MM.1S (cell line): Measurements from ENCODE around the gene MORC4.

Experiments
- DNase-seq: peaks from one replicate; pipeline ENCODE4 v3.0.0-alpha.2; 2015
- H2AFZ ChIP-seq: fragments of 300-600 bp; sonication (generic); 2 replicates; pipeline ENCODE4 v1.6.0; 2016; ENCODE audit warnings: antibody characterized with exemption, low read length
- H3F3A ChIP-seq: fragments of 300-600 bp; sonication (generic); 2 replicates; pipeline ENCODE4 v1.6.1; 2016; ENCODE audit warnings: mild to moderate bottlenecking, antibody characterized with exemption, low read length, moderate library complexity, mixed read lengths; ENCODE audit not compliant: insufficient read depth
- H3K27ac ChIP-seq: fragments of 300-600 bp; sonication (generic); 2 replicates; pipeline ENCODE4 v1.5.1; 2016; ENCODE audit warnings: mild to moderate bottlenecking, low read length
- H3K27me3 ChIP-seq: fragments of 300-600 bp; sonication (generic); replicated peaks from 2 replicates; pipeline ENCODE4 v1.6.0; 2016; ENCODE audit warnings: low read length; ENCODE audit not compliant: insufficient read depth
- H3K36me3 ChIP-seq: fragments of 300-600 bp; sonication (generic); replicated peaks from 2 replicates; pipeline ENCODE4 v1.6.1; 2016; ENCODE audit warnings: mild to moderate bottlenecking, low read length, mixed read lengths; ENCODE audit not compliant: insufficient read depth
- H3K4me1 ChIP-seq: fragments of 300-600 bp; sonication (generic); 2 replicates; pipeline ENCODE4 v1.6.1; 2016; ENCODE audit warnings: low read length, mixed read lengths
- H3K4me2 ChIP-seq: fragments of 300-600 bp; sonication (generic); 2 replicates; pipeline ENCODE4 v1.6.0; 2016; ENCODE audit warnings: low read depth, low read length
- H3K4me3 ChIP-seq: fragments of 300-600 bp; sonication (generic); 2 replicates; pipeline ENCODE4 v1.5.1; 2016; ENCODE audit warnings: low read length, mixed read lengths
- H3K79me2 ChIP-seq: fragments of 300-600 bp; sonication (generic); 2 replicates; pipeline ENCODE4 v1.6.1; 2016; ENCODE audit warnings: mixed run types, low read length, mixed read lengths
- H3K9ac ChIP-seq: fragments of 300-600 bp; sonication (generic); 2 replicates; pipeline ENCODE4 v1.6.1; 2016; ENCODE audit warnings: low read length, mixed read lengths
- H3K9me2 ChIP-seq: fragments of 300-600 bp; sonication (generic); replicated peaks from 2 replicates; pipeline ENCODE4 v1.6.1; 2016; ENCODE audit warnings: mild to moderate bottlenecking, low read length, mixed read lengths; ENCODE audit not compliant: insufficient read depth
- H3K9me3 ChIP-seq: fragments of 300-600 bp; sonication (generic); replicated peaks from 2 replicates; pipeline ENCODE4 v1.6.1; 2016; ENCODE audit warnings: mild to moderate bottlenecking, low read length, mixed read lengths; ENCODE audit not compliant: insufficient read depth
- H4K20me1 ChIP-seq: fragments of 300-600 bp; sonication (generic); 2 replicates; pipeline ENCODE4 v1.6.1; 2016; ENCODE audit warnings: mild to moderate bottlenecking, low read length, moderate library complexity, mixed read lengths; ENCODE audit not compliant: insufficient read depth
- CTCF ChIP-seq: fragments of 300-600 bp; sonication (generic); IDR thresholded peaks from 2 replicates; pipeline ENCODE4 v1.5.1; 2016; ENCODE audit warnings: antibody characterized with exemption, low read length, mixed read lengths
- EZH2 ChIP-seq: fragments of 300-600 bp; sonication (generic); optimal IDR thresholded peaks from 2 replicates; pipeline ENCODE3; 2017; ENCODE audit warnings: low read depth, mild to moderate bottlenecking, antibody characterized with exemption, low read length, mixed read lengths
- EZH2phosphoT487 ChIP-seq: fragments of 300-600 bp; sonication (generic); IDR thresholded peaks from 2 replicates; pipeline ENCODE4 v1.6.1; 2018; ENCODE audit warnings: antibody characterized with exemption, low read length

MORC4 gene

GRCh38 chrX:106927023-106927422 lies 73.0 kb downstream of the MORC4 start:
- Histone ChIP-seq H3K9ac (no peak overlapping the region), H3K27me3 (no peaks in the 10 kb centered on the region), H3K4me2 (no peak overlapping the region), H2AFZ (no peak overlapping the region), H3K9me2 (no peaks in the 10 kb centered on the region), H4K20me1 (no peaks in the 10 kb centered on the region), H3K4me3 (no peak overlapping the region), H3K4me1 (no peaks in the 10 kb centered on the region), H3F3A (no peaks in the 10 kb centered on the region), H3K79me2 (no peaks in the 10 kb centered on the region), H3K9me3 (no peaks in the 10 kb centered on the region), H3K27ac (no peak overlapping the region), H3K36me3 (no peaks in the 10 kb centered on the region)
- TF ChIP-seq CTCF (no peak), EZH2 (no peak), EZH2phosphoT487 (no peak)
- no peak for DNase-seq

- Histone ChIP-seq H3K9me3 (no peaks in the 10 kb centered on the region), H3K9me2 (no peaks in the 10 kb centered on the region), H3F3A (no peaks in the 10 kb centered on the region), H4K20me1 (no peaks in the 10 kb centered on the region), H3K79me2 (no peaks in the 10 kb centered on the region), H3K4me1 (no peaks in the 10 kb centered on the region), H3K36me3 (no peaks in the 10 kb centered on the region), H3K4me3 (no peak overlapping the region), H3K9ac (no peak overlapping the region), H2AFZ (no peak overlapping the region), H3K27me3 (no peaks in the 10 kb centered on the region), H3K4me2 (no peak overlapping the region), H3K27ac (no peak overlapping the region)
- TF ChIP-seq EZH2 (no peak), CTCF (no peak), EZH2phosphoT487 (no peak)
- DNase-seq, result no peak
Observed at GRCh38 chrX:106921637-106922036, 78.4 kb downstream of the MORC4 start.

GRCh38 chrX:106919932-106920452 lies 80.0 kb downstream of the MORC4 start, which contains the start of gene CLDN2:
CLDN2 (plus strand) TSS chrX:106920402; CDS start chrX:106928229, 7,827 bp downstream.
- TF ChIP-seq EZH2 (no peak), EZH2phosphoT487 (no peak), CTCF (no peak)
- Histone ChIP-seq H3K4me1 (no peaks in the 10 kb centered on the region), H3K9ac (no peak within 1 kb of the TSS), H4K20me1 (no peaks in the 10 kb centered on the region), H3F3A (no peaks in the 10 kb centered on the region), H3K9me2 (no peaks in the 10 kb centered on the region), H3K4me3 (no peak within 1 kb of the TSS), H3K79me2 (no peaks in the 10 kb centered on the region), H3K27ac (no peak within 1 kb of the TSS), H3K4me2 (no peak within 1 kb of the TSS), H2AFZ (no peak within 1 kb of the TSS), H3K27me3 (no peaks in the 10 kb centered on the region), H3K9me3 (no peaks in the 10 kb centered on the region), H3K36me3 (no peaks in the 10 kb centered on the region)
- no peak for DNase-seq
